Measurements from ENCODE around the gene PRLHR. TPM values are rescaled to one million over a fixed set of nuclear protein-coding genes. Genes with fewer than 3 reads are reported as not detected.

Gene PRLHR
- total RNA-seq, 4 donors from 2014 or later, result not detected

DNA sequence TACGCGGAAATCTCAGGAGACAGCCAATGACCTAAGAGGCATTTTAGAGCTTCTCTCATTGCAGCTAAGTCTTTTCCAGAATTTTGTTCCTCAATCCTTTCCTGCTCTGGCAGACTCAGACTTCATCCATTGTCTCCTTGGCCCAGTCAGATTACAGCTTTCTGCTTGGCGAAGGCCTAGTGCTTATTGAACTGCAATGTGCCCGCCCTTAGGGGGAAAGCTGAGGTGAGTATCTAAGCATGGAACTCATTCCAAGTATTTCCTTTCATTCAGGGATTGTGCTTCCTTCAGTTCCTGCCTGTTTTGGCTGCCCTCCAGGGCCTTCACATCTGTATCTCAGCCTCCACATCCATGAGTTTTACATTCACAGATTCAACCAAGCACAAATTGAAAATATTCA, 37.5 kb downstream of the PRLHR start:
- no peaks in the 10 kb centered on the region for H3K4me1 ChIP-seq
- H3K4me3 ChIP-seq, result no peak overlapping the region
- DNase-seq (no peak), ATAC-seq (no peak)
- H3K27me3 ChIP-seq, result no peaks in the 10 kb centered on the region
- no peak overlapping the region for H3K27ac ChIP-seq
- TF ChIP-seq POLR2A (IDR thresholded peaks at IDR 0.05), result no peak
- TF ChIP-seq, protein P1, sequence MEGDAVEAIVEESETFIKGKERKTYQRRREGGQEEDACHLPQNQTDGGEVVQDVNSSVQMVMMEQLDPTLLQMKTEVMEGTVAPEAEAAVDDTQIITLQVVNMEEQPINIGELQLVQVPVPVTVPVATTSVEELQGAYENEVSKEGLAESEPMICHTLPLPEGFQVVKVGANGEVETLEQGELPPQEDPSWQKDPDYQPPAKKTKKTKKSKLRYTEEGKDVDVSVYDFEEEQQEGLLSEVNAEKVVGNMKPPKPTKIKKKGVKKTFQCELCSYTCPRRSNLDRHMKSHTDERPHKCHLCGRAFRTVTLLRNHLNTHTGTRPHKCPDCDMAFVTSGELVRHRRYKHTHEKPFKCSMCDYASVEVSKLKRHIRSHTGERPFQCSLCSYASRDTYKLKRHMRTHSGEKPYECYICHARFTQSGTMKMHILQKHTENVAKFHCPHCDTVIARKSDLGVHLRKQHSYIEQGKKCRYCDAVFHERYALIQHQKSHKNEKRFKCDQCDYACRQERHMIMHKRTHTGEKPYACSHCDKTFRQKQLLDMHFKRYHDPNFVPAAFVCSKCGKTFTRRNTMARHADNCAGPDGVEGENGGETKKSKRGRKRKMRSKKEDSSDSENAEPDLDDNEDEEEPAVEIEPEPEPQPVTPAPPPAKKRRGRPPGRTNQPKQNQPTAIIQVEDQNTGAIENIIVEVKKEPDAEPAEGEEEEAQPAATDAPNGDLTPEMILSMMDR (IDR thresholded peaks at IDR 0.05 in 4 of 5, conservative IDR thresholded peaks at IDR 0.05 in 1 of 5), result no peak
- intact Hi-C loops (cut with DNase I; ENCODE audit: low total_unique reads) (no loop called here), in situ Hi-C loops (cut with MboI; ENCODE audit: low sequenced_read_pairs in 4 of 4) (loop anchor here in 1 of 4 donors (25.0 kb wide), 1 partner anchor 254 kb away; no protein-coding TSS in a partner anchor)
- peaks cover 0 to 5% (median 0%) of the 10 kb centered on the region in 3 donors for H3K9me3 ChIP-seq
- no peaks in the 10 kb centered on the region for H3K36me3 ChIP-seq

DNA sequence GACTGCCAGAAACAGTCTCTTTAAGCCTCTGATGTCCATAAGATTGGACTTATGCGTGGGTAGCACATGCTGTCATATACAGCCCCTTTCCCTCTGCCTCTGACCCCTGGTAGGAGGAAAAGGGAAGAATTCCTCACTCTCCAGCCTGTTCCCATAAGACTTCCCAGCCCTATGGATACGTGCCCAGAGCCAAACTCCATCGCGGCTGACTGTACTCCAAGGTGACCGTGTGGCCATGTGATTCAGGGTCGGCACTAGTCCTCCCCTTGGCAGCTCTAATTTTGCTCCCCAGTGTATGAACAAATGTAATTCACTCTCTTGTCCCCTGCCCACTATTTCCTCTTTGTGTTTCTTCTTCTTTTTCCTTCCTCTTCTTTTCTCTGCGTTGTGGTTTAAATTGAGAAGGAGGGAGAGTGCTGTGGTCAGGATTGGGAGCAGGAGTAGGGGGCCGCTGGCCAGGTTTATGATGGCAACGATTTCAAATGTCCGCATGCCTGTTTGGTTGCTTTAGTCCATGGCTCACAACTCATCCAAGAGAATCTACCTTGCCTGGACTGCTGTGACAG, 43.8 kb downstream of the PRLHR start:
- ATAC-seq, result no peak
- Histone ChIP-seq H3K36me3 (no peaks in the 10 kb centered on the region), H3K27me3 (no peaks in the 10 kb centered on the region), H3K4me3 (no peak overlapping the region), H3K4me1 (no peaks in the 10 kb centered on the region), H3K9me3 (no peaks in the 10 kb centered on the region), H3K27ac (no peak overlapping the region)
- in situ Hi-C loops (cut with MboI; ENCODE audit: low sequenced_read_pairs in 4 of 4), result loop anchor here in 1 of 4 donors (25.0 kb wide), 1 partner anchor 261 kb away; no protein-coding TSS in a partner anchor
- intact Hi-C loops (cut with DNase I; ENCODE audit: low total_unique reads), result no loop called here
- no peak for DNase-seq
- TF ChIP-seq POLR2A (IDR thresholded peaks at IDR 0.05), result no peak
- TF ChIP-seq, protein P1 (IDR thresholded peaks at IDR 0.05 in 4 of 5, conservative IDR thresholded peaks at IDR 0.05 in 1 of 5), result no peak

DNA sequence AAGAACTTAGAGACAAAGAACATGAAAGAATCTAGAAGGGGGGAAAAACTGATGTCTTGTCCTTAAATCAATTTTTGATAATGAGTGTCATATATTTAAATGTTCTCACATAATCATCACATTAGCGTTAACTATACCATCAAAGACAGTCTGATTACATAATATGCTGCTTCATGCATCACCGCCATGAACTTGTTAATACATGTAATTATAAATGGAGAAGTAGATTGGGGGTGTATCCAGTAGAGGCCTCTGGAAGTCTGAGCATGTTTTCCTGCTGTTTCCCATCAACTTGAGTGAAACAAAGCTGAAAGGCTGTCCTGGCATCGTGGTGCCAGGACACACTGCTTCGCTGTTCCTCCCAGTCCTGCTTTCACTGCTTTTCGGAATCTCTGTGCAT, 48.2 kb downstream of the PRLHR start:
- no peak for DNase-seq
- H3K36me3 ChIP-seq, result no peaks in the 10 kb centered on the region
- H3K27ac ChIP-seq, result no peak overlapping the region
- no peak overlapping the region for H3K4me3 ChIP-seq
- TF ChIP-seq POLR2A (IDR thresholded peaks at IDR 0.05), result no peak
- TF ChIP-seq, protein P1 (IDR thresholded peaks at IDR 0.05 in 4 of 5, conservative IDR thresholded peaks at IDR 0.05 in 1 of 5), result no peak
- H3K27me3 ChIP-seq, result no peaks in the 10 kb centered on the region
- in situ Hi-C loops (cut with MboI; ENCODE audit: low sequenced_read_pairs in 4 of 4), result no loop called here
- H3K9me3 ChIP-seq, result no peaks in the 10 kb centered on the region
- intact Hi-C loops (cut with DNase I; ENCODE audit: low total_unique reads), result no loop called here
- no peaks in the 10 kb centered on the region for H3K4me1 ChIP-seq
- ATAC-seq, result no peak

DNA sequence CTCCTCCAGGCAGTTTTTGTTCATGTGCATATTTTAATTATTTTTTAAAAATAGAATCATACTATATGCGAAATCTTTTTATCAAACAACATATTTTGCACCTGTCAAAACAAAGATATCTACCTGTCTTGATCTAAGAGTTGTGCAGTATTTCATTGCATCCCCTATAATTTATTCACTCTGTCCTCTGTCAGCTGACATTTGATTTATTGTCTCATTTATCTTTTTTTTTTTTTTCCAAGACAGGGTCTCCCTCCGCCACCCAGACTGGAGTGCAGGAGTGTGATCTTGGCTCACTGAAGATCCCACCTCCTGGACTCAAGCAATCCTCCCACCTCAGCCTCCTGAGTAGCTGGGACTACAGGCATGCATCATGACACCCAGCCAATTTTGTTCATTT, 49.0 kb downstream of the PRLHR start:
- Histone ChIP-seq H3K4me1 (no peaks in the 10 kb centered on the region), H3K36me3 (no peaks in the 10 kb centered on the region), H3K27me3 (no peaks in the 10 kb centered on the region), H3K9me3 (no peaks in the 10 kb centered on the region), H3K4me3 (no peak overlapping the region), H3K27ac (no peak overlapping the region)
- no peak for DNase-seq
- in situ Hi-C loops (cut with MboI; ENCODE audit: low sequenced_read_pairs in 4 of 4) (no loop called here), intact Hi-C loops (cut with DNase I; ENCODE audit: low total_unique reads) (no loop called here)
- TF ChIP-seq POLR2A (IDR thresholded peaks at IDR 0.05), result no peak
- no peak for ATAC-seq

DNA sequence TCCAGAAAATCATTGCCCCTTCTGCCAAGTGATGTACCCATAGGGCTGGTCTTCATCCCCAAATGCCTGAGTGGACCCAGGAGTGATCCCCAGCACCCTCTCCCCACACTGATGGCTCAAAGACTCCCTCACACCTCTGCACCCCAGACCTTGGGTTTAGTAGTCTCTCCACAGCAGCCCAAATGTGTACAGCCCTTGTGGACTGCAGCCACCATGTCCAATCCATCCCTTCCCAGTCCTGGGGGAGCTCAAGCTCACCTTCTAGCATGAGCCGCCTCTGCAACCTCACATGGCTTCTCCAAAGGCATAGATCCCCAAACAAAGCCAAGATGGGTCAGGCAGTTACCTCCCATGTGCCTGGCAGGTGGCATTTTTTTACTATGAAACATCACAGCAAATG, 50.1 kb downstream of the PRLHR start:
- no peak for DNase-seq
- no peak overlapping the region for H3K27ac ChIP-seq
- no peaks in the 10 kb centered on the region for H3K4me1 ChIP-seq
- no peaks in the 10 kb centered on the region for H3K9me3 ChIP-seq
- H3K36me3 ChIP-seq, result no peaks in the 10 kb centered on the region
- H3K4me3 ChIP-seq, result no peak overlapping the region
- ATAC-seq, result no peak
- in situ Hi-C loops (cut with MboI; ENCODE audit: low sequenced_read_pairs in 4 of 4) (no loop called here), intact Hi-C loops (cut with DNase I; ENCODE audit: low total_unique reads) (no loop called here)
- TF ChIP-seq, protein P1 (IDR thresholded peaks at IDR 0.05 in 4 of 5, conservative IDR thresholded peaks at IDR 0.05 in 1 of 5), result no peak
- TF ChIP-seq POLR2A (IDR thresholded peaks at IDR 0.05), result no peak
- no peaks in the 10 kb centered on the region for H3K27me3 ChIP-seq
